DOHH2 (cell line): ENCODE data around the gene DEFB118.

Experiments used
- CTCF ChIP-seq: fragments of 200-600 bp; sonication (generic); IDR thresholded peaks from one replicate; pipeline ENCODE4 v1.5.1; 2014; ENCODE audit warnings: antibody characterized with exemption, mild to moderate bottlenecking, low read depth, low read length; ENCODE audit not compliant: poor library complexity, severe bottlenecking
- EZH2phosphoT487 ChIP-seq: fragments of 200-600 bp; sonication (generic); IDR thresholded peaks from 2 replicates; pipeline ENCODE4 v1.6.1; 2017; ENCODE audit warnings: borderline replicate concordance, mild to moderate bottlenecking, antibody characterized with exemption, low read length, moderate library complexity, mixed read lengths

GRCh38 chr20:31355981-31356380, 12.4 kb upstream of the DEFB118 start:
- no peak for TF ChIP-seq CTCF
- no peak for TF ChIP-seq EZH2phosphoT487
